CD4-positive, alpha-beta T cell (primary cell): ENCODE measurements around the gene CLDN10. TPM values are rescaled to one million over a fixed set of nuclear protein-coding genes. Genes with fewer than 3 reads are reported as not detected.

Source experiments
- ATAC-seq: fragments of 200-7000 bp; cut with Tn5 transposase; one replicate; pipeline ENCODE4 v1.10.0; 2022; ENCODE audit warnings: mild to moderate bottlenecking; ENCODE audit not compliant: poor library complexity
- CTCF ChIA-PET: fragments of 350-600 bp; sonication (Branson Sonifier 250); formaldehyde crosslinking; loops from one replicate; lab custom pipeline; 2021; ENCODE audit warnings: antibody characterized with exemption, inconsistent platforms; lab: Charles Lee
- POLR2A ChIA-PET: fragments of 350-600 bp; sonication (Branson Sonifier 250); formaldehyde crosslinking; loops from one replicate; lab custom pipeline; 2021; ENCODE audit warnings: antibody characterized with exemption, inconsistent platforms; lab: Charles Lee
- DNase-seq, 14 experiments: peaks; one replicate each; pipeline ENCODE4 v3.0.0-alpha.2; 2013 to 2020; ENCODE audit warnings: mixed read lengths in 2 of 14
- H3K27ac ChIP-seq, 2 donors: one replicate each; pipeline versions ENCODE4 v1.5.1 to v1.7.0; 2013; ENCODE audit warnings: low read length in 2 of 2, low read depth in 1 of 2, mild to moderate bottlenecking in 1 of 2
- H3K27me3 ChIP-seq, 2 experiments: 1 replicate in 1 of 2; 2 replicates in 1 of 2; pipeline versions ENCODE4 v1.6.1 to v1.7.0; 2013; ENCODE audit warnings: low read length in 2 of 2, control low read depth in 1 of 2, mild to moderate bottlenecking in 1 of 2, moderate library complexity in 1 of 2; ENCODE audit not compliant: insufficient read depth in 2 of 2, control insufficient read depth in 1 of 2
- H3K36me3 ChIP-seq: one replicate; pipeline ENCODE4 v1.6.1; 2013; ENCODE audit warnings: low read length, control low read depth; ENCODE audit not compliant: insufficient read depth
- H3K4me1 ChIP-seq: one replicate; pipeline ENCODE4 v1.6.1; 2013; ENCODE audit warnings: low read length, control low read depth; ENCODE audit not compliant: insufficient read depth
- H3K4me3 ChIP-seq: one replicate; pipeline ENCODE4 v1.5.1; 2013; ENCODE audit warnings: mild to moderate bottlenecking, low read length, moderate library complexity
- H3K9me3 ChIP-seq, 2 experiments: 1 replicate in 1 of 2; 2 replicates in 1 of 2; pipeline versions ENCODE4 v1.6.1 to v1.7.0; 2013; ENCODE audit warnings: low read length in 2 of 2, mild to moderate bottlenecking in 2 of 2, control low read depth in 1 of 2, moderate library complexity in 1 of 2; ENCODE audit not compliant: control insufficient read depth in 1 of 2, insufficient read depth in 1 of 2
- H3K27ac Mint-ChIP-seq: one replicate; pipeline ENCODE4 v1.8.0; 2020; ENCODE audit warnings: mixed read lengths
- H3K27me3 Mint-ChIP-seq: one replicate; pipeline ENCODE4 v1.8.0; 2021; ENCODE audit warnings: mixed read lengths
- H3K36me3 Mint-ChIP-seq: one replicate; pipeline ENCODE4 v1.8.0; 2021; ENCODE audit warnings: low read depth, mixed read lengths
- H3K4me1 Mint-ChIP-seq: one replicate; pipeline ENCODE4 v1.8.0; 2021; ENCODE audit warnings: low read depth, mixed read lengths
- H3K4me3 Mint-ChIP-seq: one replicate; pipeline ENCODE4 v1.8.0; 2020; ENCODE audit warnings: mild to moderate bottlenecking, mixed read lengths
- H3K9me3 Mint-ChIP-seq: one replicate; pipeline ENCODE4 v1.8.0; 2020; ENCODE audit warnings: mixed read lengths
- intact Hi-C, 2 experiments: fragments of 100-400 bp; cut with DNase I in 1 of 2; cut with micrococcal nuclease in 1 of 2; formaldehyde crosslinking; loops; one replicate each; pipeline versions ENCODE4 v1.15.1 to v1.9.0; 2023 to 2025; cut with DNase I, micrococcal nuclease
- total RNA-seq, 174 experiments: library from RNA in 2 of 174; stranded (reverse) in 2 of 174; gene quantifications; one replicate each; pipeline ENCODE4 v1.2.3 and lab custom pipeline; 2021 to 2026
- TF ChIP-seq, protein P1 (sequence below): fragments of 200-600 bp; IDR thresholded peaks from one replicate; pipeline ENCODE4 v1.8.0; 2022; ENCODE audit warnings: antibody characterized with exemption, mild to moderate bottlenecking

Gene CLDN10
- total RNA-seq, 2 experiments from 2014 or later: not detected

DNA sequence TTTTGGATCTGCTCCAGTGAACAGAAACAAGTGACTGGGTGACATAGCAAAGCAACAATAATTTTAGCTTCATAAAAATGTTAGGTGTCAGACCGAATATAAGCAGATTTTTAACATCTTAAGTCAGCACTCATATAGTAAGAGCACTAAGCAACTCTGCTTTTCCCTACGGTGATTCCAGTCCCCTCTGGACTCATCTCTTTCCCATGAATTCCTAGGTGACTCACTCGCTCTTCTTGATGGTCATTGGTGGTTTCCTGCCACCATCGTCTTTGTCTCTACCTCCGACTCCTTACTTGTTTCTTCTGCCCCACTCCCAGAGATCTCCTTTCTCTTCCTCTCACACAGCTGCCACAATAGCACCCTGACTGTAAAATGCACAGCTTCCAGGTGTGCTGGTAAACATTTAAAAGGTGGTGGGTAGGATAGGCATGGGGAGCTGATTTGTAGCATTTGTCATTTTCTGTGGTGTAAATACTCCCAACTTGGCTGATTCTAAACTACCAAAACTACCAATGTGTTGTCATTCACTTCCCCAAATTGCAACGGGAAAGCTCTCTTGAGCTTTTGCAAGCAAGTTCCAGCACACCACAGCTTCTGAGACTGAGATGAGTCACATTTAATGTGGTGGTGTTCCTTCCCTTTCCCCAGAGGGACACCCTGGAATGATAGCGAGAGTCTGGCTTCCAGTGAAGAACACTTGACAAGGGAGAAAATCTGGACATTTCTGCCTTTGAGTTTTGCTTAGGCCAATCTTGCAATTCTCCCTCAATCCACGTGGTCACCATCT, 42.8 kb upstream of the CLDN10 start:
- no peak overlapping the region for H3K4me3 Mint-ChIP-seq
- H3K4me1 Mint-ChIP-seq: no peaks in the 10 kb centered on the region
- POLR2A ChIA-PET: no interaction called here
- no peak overlapping the region for H3K4me3 ChIP-seq
- no peaks in the 10 kb centered on the region for H3K9me3 Mint-ChIP-seq
- peaks cover 14% of the 10 kb centered on the region for H3K27me3 Mint-ChIP-seq
- H3K36me3 Mint-ChIP-seq: no peaks in the 10 kb centered on the region
- no peaks in the 10 kb centered on the region for H3K9me3 ChIP-seq
- CTCF ChIA-PET: no interaction called here
- no peak overlapping the region for H3K27ac Mint-ChIP-seq
- intact Hi-C loops: no loop called here
- no peak overlapping the region for H3K27ac ChIP-seq
- no peaks in the 10 kb centered on the region for H3K36me3 ChIP-seq
- no peaks in the 10 kb centered on the region for H3K4me1 ChIP-seq
- ATAC-seq (no peak), DNase-seq (peak in 2 of 14 experiments; percentile 24 to 35)
- TF ChIP-seq, protein P1, sequence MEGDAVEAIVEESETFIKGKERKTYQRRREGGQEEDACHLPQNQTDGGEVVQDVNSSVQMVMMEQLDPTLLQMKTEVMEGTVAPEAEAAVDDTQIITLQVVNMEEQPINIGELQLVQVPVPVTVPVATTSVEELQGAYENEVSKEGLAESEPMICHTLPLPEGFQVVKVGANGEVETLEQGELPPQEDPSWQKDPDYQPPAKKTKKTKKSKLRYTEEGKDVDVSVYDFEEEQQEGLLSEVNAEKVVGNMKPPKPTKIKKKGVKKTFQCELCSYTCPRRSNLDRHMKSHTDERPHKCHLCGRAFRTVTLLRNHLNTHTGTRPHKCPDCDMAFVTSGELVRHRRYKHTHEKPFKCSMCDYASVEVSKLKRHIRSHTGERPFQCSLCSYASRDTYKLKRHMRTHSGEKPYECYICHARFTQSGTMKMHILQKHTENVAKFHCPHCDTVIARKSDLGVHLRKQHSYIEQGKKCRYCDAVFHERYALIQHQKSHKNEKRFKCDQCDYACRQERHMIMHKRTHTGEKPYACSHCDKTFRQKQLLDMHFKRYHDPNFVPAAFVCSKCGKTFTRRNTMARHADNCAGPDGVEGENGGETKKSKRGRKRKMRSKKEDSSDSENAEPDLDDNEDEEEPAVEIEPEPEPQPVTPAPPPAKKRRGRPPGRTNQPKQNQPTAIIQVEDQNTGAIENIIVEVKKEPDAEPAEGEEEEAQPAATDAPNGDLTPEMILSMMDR: no peak
- peaks cover 3 to 10% of the 10 kb centered on the region in 2 experiments for H3K27me3 ChIP-seq

DNA sequence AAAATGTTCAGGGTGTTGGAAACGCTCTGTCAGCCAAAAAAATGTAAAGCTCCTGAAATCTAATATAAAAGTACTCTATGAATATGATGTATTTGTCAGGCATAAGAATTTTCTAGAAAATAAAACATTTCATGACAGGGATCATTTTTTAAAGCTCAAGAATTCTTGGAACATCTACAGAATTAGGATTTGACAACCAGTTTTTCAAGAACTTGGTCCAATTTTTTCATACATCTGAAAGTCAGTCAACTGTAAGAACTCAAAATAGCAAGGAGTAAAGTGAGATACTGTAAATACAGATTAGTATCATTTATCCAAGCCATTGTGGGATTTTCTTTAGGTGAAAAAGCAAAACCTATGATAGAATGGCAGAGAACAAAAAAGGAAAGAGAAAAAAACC, 41.6 kb upstream of the CLDN10 start:
- H3K27me3 ChIP-seq: peaks cover 3 to 9% of the 10 kb centered on the region in 2 experiments
- intact Hi-C loops: no loop called here
- no peaks in the 10 kb centered on the region for H3K9me3 ChIP-seq
- H3K36me3 ChIP-seq: no peaks in the 10 kb centered on the region
- H3K27ac ChIP-seq: no peak overlapping the region
- no peaks in the 10 kb centered on the region for H3K9me3 Mint-ChIP-seq
- TF ChIP-seq, protein P1: no peak
- DNase-seq (no peak), ATAC-seq (no peak)
- H3K4me3 Mint-ChIP-seq: no peak overlapping the region
- no peaks in the 10 kb centered on the region for H3K4me1 Mint-ChIP-seq
- ChIA-PET POLR2A (no interaction called here), CTCF (no interaction called here)
- H3K27me3 Mint-ChIP-seq: peaks cover 13% of the 10 kb centered on the region
- no peak overlapping the region for H3K4me3 ChIP-seq
- H3K36me3 Mint-ChIP-seq: no peaks in the 10 kb centered on the region
- no peak overlapping the region for H3K27ac Mint-ChIP-seq
- no peaks in the 10 kb centered on the region for H3K4me1 ChIP-seq

DNA sequence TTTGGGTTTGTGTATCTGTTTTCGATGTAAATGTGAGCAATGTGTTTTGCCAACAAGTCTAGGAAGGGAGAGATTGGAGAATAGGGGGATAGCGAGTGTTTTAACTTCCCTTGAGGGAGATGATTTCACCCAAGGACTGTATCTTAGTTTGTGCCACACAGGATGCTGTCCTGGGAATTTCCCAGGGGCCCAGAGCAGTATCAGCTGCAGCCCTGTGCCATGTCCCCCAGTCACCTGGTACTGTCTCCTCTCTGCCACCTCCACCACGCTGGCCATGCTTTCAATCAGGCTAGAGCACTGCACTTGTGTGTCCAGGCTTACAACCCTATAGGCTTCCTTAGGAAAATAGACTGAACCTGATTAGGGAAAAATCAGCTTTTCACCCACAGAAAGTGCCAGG, 40.1 kb upstream of the CLDN10 start:
- no peaks in the 10 kb centered on the region for H3K9me3 ChIP-seq
- H3K4me3 ChIP-seq: no peak overlapping the region
- H3K27ac Mint-ChIP-seq: no peak overlapping the region
- intact Hi-C loops: no loop called here
- H3K27me3 ChIP-seq: peaks cover 3 to 4% of the 10 kb centered on the region in 2 experiments
- CTCF ChIA-PET: no interaction called here
- H3K36me3 Mint-ChIP-seq: no peaks in the 10 kb centered on the region
- no peak overlapping the region for H3K4me3 Mint-ChIP-seq
- H3K9me3 Mint-ChIP-seq: no peaks in the 10 kb centered on the region
- DNase-seq (no peak), ATAC-seq (no peak)
- POLR2A ChIA-PET: no interaction called here
- no peaks in the 10 kb centered on the region for H3K4me1 Mint-ChIP-seq
- H3K27me3 Mint-ChIP-seq: peaks cover 22% of the 10 kb centered on the region
- TF ChIP-seq, protein P1: no peak
- no peak overlapping the region for H3K27ac ChIP-seq
- no peaks in the 10 kb centered on the region for H3K4me1 ChIP-seq
- H3K36me3 ChIP-seq: no peaks in the 10 kb centered on the region
